Stimulated activated CD8-positive, alpha-beta memory T cell treated with anti-CD3 and anti-CD28 coated beads, Interleukin-15, amount 100 ng/mL, for 1 hour (primary cell): ENCODE data around the gene BTK.

Experiments
- DNase-seq: peaks from one replicate; pipeline ENCODE4 v3.0.0-alpha.2; 2020; ENCODE audit warnings: low read depth

The BTK gene

DNA sequence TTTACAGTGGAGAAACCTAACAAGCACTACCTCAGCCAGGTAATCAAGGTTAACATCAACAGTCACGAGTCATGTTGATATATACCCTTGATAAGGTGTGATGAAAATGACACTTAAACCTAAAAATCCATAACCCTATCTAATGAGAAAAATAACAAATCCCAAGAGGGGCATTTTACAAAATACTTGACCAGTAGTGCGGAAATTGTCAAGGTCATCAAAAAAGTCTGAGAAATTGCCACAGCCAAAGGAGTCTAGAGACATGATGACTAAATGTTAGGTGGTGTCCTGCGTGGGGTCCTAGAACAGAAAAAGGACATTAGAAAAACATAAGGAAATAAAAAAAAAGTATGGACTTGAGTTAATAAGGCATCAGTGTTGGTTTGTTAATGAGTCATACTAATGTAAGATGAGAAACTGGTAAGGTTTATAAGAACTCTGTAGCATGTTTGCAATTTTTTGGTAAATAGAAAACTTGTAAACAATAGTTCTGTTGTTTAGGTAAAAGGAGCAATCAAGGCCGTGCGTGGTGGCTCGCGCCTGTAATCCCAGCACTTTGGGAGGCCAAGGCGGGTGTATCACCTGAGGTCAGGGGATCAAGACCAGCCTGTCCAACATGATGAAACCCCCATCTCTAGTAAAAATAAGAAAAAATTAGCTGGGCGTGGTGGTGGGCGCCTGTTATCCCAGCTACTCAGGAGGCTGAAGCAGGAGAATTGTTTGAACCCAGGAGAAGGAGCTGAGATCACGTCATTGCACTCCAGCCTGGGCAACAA, 7.7 kb upstream of the BTK start:
- no peak for DNase-seq

DNA sequence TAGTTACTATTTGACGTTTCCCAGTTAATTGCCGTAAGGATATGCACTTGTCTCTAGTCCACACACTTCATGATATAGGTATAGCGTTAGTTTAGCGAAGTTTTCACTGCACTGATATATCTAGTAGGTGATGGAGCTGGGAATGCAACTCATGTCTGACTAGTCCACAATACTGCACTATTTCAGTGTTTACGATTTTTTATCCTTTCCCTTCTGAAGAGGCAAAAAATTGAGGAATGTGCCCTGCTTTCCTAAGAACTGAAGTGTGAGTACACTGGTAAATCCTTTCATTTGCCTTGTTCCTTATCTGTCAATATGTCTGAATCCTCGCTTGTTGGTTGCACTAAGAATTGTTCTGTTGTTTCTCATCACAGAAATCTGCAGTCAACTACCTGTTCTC, 5.8 kb upstream of the BTK start:
- no peak for DNase-seq

DNA sequence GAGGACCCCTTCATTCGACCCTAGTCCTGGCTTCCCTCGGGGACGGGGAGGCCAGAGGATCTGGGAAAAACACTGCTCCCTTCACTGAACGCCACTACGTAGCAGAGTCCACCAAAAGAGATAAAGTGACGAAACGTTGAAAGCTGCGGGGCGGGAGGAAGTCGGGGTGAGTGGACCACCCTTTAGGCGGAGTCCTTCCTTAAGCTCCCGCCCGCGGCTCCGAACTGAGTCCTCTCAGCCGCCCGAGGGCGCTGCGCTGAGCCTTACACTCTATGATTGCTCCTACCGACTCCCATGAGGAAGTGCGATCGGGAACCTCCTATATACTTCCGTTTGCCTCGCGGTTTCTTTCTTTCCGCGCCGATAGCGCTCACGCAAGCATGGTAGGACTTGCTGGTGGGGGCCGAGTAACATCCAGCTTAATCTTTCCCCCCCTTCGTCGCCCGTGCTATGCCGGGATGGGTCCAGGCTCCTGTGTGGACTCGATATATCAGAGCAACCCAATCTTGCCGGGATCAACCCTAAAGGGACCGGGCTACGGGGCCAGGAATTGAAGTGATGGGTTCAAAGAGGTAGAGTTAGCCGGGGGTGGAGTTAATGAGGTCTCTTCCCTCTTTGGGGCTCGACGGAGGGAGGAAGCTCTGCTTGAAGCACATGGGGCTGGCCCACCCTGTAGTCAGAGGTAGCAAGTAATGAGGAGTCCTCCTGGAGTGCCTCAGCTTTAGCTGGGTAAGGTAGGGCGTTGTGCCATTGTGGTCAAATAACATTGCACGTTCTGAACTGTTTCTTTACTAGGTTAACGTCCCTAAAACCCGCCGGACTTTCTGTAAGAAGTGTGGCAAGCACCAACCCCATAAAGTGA, 4.9 kb upstream of the BTK start, which contains the start of gene RPL36A:
Gene RPL36A, plus strand, starts transcription at position 348 of the 862 bp plus-strand sequence. Its CDS starts 33 bp downstream, at position 381.
- peak; percentile 58 for DNase-seq

DNA sequence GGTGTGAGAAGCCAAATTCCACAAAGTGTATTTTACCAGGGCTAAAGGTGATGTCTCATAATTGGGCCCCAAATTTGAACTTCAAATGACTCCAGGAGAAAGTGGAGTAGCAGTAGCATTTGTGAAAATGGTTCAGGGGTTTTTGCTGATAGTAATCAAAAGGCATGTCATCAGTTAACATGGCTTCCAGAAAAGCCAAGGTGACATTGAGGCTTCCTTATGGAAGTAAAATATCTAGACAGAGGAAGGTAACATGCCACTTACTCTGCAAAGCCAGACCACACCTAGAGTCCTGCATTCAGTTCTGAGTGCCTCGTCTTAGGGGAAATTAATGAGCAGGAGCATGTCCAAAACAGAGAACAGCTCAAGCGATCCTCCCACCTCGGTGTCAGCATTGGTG, 2.6 kb upstream of the BTK start:
- DNase-seq, result no peak

DNA sequence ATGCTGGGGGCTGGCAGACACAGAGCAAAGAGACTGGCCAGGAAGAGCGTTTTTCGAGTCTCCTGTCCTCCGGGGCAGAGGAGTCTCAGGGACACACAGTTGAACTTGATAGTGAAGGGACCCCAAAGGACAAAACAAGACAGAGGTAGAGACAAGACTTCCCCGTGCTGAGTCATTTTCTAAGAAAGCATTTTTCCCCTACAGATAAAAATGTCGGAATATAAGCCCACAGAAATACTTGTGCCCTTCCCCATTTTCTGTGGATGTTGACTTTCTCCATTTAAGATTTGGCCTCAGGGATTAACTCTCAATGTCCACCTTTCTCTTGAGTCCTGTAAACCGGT, 523 bp upstream of the BTK start:
- no peak for DNase-seq

DNA sequence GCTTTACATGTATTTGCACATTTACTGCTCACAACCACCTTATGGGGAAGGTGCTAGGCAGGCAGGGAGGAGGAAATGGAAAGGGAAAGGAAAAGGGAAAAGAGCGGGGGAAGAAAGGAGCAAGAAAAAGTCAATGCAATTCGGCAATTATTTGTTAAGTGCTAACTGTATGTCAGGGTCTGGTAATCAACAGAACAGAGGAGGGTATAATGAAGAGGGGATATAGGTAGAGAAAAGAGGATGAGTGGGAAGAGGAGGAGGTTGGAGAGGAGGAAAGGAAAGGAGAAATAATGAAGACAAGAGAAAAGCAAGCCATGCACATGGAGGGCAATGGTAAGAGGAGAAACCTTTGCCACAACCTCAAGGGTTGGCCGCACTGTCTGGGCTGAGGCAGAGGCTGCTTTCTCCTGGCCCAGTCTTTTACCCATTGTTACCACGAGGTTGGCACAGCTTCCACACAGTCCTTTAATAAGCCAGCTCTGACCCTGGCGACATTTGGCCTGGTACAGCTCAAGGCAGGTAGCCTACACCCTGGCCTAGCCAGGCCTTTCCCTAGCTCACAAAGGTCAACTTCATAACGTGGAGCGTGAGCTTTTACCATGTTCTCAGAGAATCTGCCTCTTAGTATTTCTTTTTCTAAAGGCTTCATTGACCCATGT, 836 bp downstream of the BTK start:
- no peak for DNase-seq

DNA sequence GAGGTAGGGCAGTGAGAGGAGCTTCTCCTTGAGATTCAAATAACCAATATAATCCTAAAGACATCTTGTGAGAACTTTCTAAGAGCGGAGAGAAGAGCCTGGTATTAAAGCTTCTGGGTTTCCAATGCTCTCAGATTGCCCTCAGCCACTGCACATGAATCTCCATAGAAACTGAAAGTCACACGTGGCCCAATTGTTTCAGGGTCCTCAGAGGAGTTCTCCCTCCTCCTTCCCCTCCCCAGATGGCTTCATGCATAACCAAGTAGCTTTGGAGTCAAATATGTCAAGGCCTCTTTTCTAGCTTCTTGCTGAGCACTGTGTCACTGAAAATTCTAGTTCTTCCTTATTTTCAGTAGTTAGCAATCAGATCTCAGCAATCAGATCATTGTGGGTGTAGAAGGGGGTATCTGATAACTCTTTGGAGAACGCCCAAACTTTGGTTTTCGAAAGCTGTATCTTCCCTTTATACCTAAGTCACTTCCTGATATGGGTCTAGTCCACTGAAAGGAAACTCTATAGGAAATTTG, 2.2 kb downstream of the BTK start:
- no peak for DNase-seq

DNA sequence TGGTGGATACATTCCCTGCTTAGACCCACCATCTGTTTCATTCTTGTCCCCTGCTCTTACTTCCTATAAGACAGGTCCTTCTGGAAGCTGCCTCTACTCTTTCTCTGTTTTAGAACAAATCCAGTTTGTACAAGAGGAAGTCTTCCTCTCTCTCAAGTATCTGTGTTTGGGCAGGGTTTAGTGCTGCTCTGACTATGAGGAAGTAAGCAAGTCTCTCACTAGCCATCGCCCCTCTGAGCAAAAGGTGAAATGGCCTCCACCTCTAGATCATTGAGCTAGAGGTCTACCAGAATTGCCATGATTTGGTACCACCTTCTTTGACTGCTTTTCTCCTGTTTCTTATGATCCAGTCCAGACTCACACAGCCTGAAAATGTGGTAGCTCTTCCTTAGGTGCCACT, 8.4 kb downstream of the BTK start:
- DNase-seq, result no peak

DNA sequence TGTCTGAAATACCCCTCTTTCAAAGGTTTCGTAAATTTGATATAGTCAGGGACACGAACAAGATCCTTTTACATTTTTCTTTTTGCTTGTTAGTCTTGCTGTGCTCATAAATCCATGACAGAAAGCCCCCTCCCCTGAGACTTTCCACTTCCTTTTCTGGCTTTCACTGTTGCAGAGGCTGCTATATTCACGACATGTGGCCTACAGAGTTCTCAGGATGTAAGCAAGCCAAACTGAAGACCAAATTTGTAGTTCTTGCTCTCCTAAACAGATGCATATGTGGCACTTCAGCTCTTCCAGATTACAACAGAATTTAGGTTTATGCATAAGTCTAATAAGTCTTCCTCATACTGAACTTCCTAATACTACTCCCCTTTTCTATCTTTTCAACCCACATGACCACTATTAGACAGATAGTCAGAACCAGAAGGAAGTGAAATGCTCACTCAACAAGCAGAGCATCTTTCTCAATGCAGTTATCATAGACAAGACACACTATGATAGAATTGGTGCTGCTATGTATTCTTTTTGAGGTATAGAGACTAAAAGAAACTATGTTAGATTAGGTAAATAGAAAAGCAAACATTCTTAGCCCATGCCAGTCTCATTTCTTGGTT, 15.0 kb downstream of the BTK start:
- no peak for DNase-seq

DNA sequence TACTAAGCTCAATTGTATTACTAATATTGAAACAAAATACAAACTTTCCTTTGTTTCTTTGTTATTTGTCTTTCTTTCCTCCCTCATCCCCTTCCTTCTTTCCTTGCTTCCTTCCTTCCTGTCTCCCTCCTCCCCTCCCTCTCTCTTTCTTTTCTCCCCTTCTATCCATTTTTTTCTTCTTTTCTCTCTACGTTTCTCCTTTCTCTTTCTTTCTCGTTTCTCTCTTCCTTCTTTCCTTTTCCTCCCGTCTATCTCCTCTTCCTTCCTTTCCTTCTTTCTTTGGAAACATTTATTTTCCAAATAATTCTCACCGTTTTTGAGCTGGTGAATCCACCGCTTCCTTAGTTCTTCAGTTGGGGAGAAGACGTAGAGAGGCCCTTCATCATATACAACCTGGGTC, 16.3 kb downstream of the BTK start:
- no peak for DNase-seq

DNA sequence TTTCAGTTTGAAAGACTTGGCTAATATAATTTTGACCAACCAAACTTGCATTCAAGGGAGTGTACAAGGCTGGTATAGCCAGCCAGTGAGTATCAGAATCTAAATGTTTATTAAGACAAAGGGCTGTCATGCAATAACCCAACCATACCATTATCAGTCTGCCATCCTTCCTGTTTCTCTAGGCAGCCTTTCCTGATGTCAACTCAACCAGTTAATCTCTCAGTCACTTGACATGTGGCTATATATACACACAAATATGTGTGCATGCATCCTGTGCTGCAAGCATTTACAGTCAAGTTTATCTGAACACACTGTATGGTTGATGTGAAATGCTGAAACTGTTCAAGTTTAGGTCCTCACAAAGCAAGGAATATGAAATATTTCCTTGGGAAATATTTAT, 17.2 kb downstream of the BTK start:
- no peak for DNase-seq

DNA sequence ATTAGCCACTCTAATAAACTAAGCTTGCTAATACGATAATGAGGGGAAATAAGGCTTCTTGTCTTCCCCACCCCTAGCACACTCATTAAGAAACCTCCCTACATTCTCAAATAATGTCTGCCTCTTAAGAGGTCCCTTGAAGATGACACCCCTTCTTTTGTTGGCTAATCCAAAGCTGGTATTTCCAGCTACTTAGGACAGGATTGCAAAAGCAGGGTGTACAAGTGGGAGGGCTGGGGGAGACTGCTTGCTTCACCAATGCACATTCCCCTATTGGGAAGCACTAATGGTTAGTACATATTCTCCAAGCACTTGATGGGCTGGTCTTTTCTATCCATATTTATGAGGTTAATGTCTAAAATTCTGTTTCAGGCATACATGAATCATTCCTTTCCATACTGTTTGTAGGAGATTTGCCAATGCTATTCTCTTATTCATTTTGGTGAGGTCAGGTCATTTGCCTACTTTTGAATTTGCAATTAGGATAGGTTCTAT, 20.6 kb downstream of the BTK start:
- no peak for DNase-seq

DNA sequence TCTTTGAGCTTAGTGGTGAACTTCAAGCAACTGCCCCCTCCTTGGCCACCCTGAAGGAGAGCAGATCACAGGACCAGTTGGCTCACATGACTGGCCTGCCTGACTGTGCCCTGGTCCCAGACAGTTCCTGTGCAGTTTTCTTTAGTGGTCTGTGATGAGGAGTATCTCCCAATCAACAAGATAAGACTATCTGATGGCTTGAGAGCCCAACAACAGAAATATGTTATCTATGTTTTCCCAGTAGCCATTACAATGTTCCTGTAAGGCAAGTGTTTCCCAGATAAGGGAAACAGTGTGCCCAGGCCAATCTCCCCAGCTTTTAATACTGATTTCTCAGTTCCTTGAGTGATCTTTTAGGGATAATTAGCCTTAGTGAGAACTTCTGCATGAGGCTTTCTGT, 23.2 kb downstream of the BTK start:
- DNase-seq, result no peak

DNA sequence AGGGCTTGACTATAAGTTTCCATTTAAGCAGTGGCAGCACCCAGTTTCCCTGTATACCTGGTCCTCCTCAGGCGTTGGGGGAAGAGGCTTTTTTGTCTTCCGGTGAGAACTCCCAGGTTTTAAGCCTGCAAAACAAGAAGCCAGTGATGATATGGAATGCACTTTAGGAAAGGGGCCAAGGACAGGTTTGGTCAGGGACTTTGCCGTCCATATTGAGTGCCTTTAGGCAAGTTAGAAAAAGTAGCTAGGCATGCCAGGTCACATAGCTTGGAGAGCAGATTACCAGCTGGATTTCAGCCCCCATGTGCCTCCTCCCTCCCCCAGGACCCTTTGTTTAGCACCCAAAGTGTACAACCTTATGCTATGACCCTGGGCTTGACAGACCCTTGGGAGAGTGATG, 23.9 kb downstream of the BTK start:
- DNase-seq, result no peak

DNA sequence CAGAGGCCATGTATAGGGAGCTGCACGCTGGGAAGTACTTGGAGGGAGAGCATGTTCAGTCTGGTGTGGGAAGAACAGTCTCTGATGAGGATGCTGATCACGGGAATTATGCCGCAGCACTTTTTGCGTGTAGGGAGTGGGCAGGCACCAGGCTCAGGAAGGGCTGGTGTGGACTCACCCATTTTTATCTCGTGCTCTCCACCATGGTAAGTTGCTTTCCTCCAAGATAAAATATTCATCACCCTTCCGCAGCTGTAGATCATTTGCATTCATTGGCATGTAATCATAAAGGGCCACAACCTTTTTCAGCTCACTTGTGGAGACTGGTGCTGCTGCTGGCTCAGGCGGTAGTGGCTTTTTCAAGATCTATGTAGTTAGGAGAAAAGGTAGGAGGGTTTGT, 25.6 kb downstream of the BTK start:
- no peak for DNase-seq

DNA sequence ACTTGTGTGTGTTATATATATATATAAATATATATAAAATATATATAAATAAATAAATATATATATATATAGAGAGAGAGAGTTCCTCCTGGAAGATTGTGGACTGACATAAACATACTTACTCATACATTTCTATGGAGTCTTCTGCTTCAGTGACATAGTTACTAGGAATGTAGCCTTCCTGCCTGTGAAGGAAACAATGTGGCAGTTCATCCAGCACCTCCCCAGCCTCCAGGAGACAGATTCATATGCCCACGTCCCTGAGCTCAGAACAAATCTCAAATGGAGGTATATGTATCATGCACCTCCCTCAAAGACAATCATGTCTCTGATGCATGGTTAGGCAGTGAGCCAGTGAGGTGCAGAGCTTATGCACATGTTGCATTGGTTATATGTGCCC, 26.0 kb downstream of the BTK start:
- no peak for DNase-seq

DNA sequence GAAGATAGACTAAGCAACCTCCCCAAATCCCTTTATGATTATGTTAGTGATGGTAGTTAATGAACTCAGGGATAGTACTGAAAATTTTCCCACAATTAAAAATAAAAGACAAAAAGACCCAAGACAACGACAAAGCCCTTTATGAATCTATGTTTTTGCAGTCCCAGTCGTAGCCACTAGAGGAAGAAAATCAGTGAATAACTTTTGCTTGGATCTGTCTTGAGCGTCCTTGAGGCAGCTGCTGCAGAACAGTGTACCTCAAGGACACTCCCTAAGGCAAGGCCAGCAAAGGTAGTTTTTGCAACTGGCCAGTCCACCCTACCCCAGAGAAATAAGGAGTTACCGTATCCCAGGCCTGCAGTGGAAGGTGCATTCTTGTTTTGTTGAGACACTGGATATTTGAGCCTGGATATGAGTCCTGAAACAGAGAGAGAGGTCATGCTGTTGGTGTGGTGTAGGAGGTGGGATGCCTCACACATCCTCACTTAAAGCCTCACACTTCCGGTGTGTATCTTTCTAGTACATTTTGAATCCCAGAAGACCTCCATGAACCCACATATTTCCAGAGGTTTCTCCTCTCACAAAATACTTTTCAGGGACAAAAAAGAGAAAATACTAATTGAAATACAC, 28.7 kb downstream of the BTK start:
- DNase-seq, result no peak

DNA sequence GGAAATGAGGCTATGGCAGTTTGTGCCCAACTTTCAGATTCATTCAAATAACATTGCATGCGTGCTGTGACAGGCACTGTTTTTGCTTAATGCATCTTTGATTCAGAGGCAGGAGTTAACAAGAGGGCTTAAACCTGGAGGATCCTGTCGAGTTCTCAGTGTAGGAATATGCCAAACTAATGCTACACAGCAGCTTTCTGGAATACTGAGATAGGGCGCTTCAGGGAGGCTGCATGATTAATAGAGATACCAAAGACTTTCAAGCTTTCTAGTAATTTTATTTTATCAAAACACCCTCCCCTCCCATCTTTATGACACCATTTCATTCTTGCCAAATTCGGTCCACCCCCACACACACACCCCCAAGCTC, 36.8 kb downstream of the BTK start:
- no peak for DNase-seq

DNA sequence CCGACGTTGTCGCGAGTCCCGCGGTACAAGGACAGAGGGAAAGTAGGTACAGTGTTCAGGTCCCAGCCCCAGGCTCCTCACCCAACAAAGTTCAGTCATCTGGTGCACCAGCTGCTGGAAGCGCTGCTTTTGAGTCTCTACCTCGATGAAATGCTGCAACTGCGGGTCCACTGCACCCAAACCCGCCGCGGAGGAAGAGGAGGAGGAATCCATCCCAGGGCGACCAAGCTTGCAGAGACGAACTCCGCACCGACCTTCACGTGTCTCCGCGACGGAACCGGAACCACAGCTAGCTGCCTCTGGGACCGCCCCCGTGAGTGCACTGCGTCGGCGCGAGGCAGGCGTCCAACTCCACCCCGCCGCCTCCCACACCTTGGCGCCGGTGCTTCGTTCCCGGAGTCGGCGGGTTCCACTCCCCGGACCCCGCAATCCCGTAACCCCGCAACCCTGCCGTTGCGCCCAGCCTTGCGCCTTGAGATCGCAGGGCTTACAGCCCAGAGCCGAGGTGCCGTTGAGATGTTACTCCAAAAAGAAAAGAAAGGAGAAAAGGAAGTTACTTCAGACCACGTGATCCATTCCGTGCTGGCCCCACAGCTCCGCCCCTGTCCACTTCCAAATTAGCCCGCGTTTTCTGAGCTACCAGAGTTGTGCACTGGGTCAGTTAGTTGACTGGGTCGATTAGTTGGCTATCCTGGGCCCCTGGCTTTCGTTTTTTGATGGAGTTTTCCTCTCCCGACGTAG, 37.4 kb downstream of the BTK start, which contains the start of gene TIMM8A:
Gene TIMM8A, minus strand, starts transcription at position 291 of the 741 bp plus-strand sequence. Its CDS starts 78 bp downstream, at position 213.
- peak; percentile 46 for DNase-seq

DNA sequence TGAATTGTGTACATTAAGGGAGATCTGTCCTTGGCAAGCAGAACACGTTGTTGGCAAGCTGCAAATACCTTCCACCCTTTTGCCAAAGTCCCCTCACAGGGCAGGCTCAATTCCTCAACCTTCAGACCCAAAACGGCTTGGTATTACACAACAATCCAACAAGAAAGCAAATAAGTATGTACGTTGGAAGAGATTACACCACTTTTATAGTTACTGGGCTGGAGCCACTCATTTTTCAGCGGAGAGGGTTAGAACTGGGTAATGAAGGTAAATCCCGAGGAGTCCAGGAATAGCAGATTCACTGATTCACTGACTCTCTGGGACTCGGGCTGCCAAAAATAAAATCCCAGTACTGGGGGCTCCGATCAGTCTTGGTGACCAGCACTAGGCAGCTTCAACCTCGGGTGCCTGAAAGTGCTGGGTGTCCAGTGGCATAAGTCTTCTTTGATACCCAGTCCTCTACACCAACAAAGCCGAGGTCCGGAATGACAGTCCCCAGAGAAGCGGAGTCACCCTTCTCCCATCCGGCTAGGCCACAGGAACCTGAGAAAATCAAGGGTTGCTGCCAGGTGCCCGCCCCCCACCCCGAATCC, 38.0 kb downstream of the BTK start:
- DNase-seq, result no peak
